A673 (cell line): ENCODE data around the gene SERINC4. TPM values are rescaled to one million over a fixed set of nuclear protein-coding genes. Genes with fewer than 3 reads are reported as not detected.

ENCODE experiments used
- BruUV-seq: library from RNA; stranded (reverse); fragments of 400-500 nt; replicated peaks from 2 replicates; lab custom pipeline; 2021; lab: Mats Ljungman, UMichigan
- CTCF ChIA-PET: fragments of 300-600 bp; sonication (Branson Sonifier 250); formaldehyde crosslinking; loops from one replicate; lab custom pipeline; 2022; ENCODE audit warnings: antibody characterized with exemption; lab: Charles Lee
- POLR2A ChIA-PET: fragments of 300-600 bp; sonication (Branson Sonifier 250); formaldehyde crosslinking; loops from one replicate; lab custom pipeline; 2022; ENCODE audit warnings: antibody characterized with exemption; ENCODE audit not compliant: low non-redundant PET; lab: Charles Lee
- DNase-seq: peaks from one replicate; pipeline ENCODE4 v3.0.0-alpha.2; 2015; ENCODE audit warnings: low spot score
- H3K27ac ChIP-seq: fragments of 200-600 bp; sonication (generic); 2 replicates; pipeline ENCODE4 v1.5.1; 2016; ENCODE audit warnings: mixed run types, low read depth, mild to moderate bottlenecking, mixed read lengths, antibody characterized with exemption, low read length; ENCODE audit not compliant: poor library complexity, severe bottlenecking
- H3K27me3 ChIP-seq: fragments of 200-600 bp; sonication (generic); replicated peaks from 2 replicates; pipeline ENCODE4 v1.6.1; 2017; ENCODE audit warnings: mixed run types, low read depth, mild to moderate bottlenecking, mixed read lengths, antibody characterized with exemption, low read length; ENCODE audit not compliant: insufficient read depth, poor library complexity
- H3K36me3 ChIP-seq: fragments of 200-600 bp; sonication (generic); 2 replicates; pipeline ENCODE4 v1.6.1; 2016; ENCODE audit warnings: mixed run types, mild to moderate bottlenecking, mixed read lengths, antibody characterized with exemption, low read length; ENCODE audit not compliant: insufficient read depth, poor library complexity, severe bottlenecking
- H3K4me1 ChIP-seq: fragments of 200-600 bp; sonication (generic); 2 replicates; pipeline ENCODE4 v1.6.1; 2017; ENCODE audit warnings: mixed run types, mild to moderate bottlenecking, mixed read lengths, antibody characterized with exemption, low read length; ENCODE audit not compliant: insufficient read depth, poor library complexity, severe bottlenecking
- H3K4me3 ChIP-seq: fragments of 200-600 bp; sonication (generic); 2 replicates; pipeline ENCODE4 v1.5.1; 2016; ENCODE audit warnings: low read depth, mixed run types, mild to moderate bottlenecking, mixed read lengths, low read length; ENCODE audit not compliant: poor library complexity, severe bottlenecking
- H3K9me3 ChIP-seq: fragments of 200-600 bp; sonication (generic); 2 replicates; pipeline ENCODE4 v1.6.1; 2016; ENCODE audit warnings: mixed run types, low read depth, mild to moderate bottlenecking, mixed read lengths, antibody characterized with exemption, low read length; ENCODE audit not compliant: poor library complexity, severe bottlenecking
- EZH2 ChIP-seq: fragments of 200-600 bp; sonication (generic); IDR thresholded peaks from 2 replicates; pipeline ENCODE4 v1.6.1; 2017; ENCODE audit warnings: borderline replicate concordance, low read depth, mild to moderate bottlenecking, mixed read lengths, antibody characterized with exemption, low read length; ENCODE audit not compliant: poor library complexity, severe bottlenecking
- intact Hi-C: fragments of 100-400 bp; cut with micrococcal nuclease; formaldehyde crosslinking; loops from one replicate; pipeline ENCODE4 v1.10.0; 2022; ENCODE audit not compliant: unreplicated experiment
- total RNA-seq: library from RNA; stranded (reverse); gene quantifications from 2 replicates; pipeline ENCODE4 v1.2.3, GENCODE V29; 2021
- TF ChIP-seq, protein P1 (sequence below): fragments of 300-800, 200-600 bp; sonication (generic); conservative IDR thresholded peaks from 2 replicates; pipeline ENCODE4 v1.5.1; 2017; ENCODE audit warnings: low read depth, mild to moderate bottlenecking, antibody characterized with exemption, low read length, moderate library complexity, mixed read lengths

SERINC4 gene
- total RNA-seq, 1 experiment from 2014 or later = not detected

- CTCF ChIA-PET = no interaction called here
- POLR2A ChIA-PET = no interaction called here
- TF ChIP-seq, protein P1, sequence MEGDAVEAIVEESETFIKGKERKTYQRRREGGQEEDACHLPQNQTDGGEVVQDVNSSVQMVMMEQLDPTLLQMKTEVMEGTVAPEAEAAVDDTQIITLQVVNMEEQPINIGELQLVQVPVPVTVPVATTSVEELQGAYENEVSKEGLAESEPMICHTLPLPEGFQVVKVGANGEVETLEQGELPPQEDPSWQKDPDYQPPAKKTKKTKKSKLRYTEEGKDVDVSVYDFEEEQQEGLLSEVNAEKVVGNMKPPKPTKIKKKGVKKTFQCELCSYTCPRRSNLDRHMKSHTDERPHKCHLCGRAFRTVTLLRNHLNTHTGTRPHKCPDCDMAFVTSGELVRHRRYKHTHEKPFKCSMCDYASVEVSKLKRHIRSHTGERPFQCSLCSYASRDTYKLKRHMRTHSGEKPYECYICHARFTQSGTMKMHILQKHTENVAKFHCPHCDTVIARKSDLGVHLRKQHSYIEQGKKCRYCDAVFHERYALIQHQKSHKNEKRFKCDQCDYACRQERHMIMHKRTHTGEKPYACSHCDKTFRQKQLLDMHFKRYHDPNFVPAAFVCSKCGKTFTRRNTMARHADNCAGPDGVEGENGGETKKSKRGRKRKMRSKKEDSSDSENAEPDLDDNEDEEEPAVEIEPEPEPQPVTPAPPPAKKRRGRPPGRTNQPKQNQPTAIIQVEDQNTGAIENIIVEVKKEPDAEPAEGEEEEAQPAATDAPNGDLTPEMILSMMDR = no peak
- no peak for TF ChIP-seq EZH2
- H3K9me3 ChIP-seq = no peaks in the 10 kb centered on the region
- H3K4me1 ChIP-seq = peaks cover 11% of the 10 kb centered on the region
- no peak for DNase-seq
- peak overlapping the region; percentile 33 for H3K27ac ChIP-seq
- peaks cover 43% of the 10 kb centered on the region for H3K36me3 ChIP-seq
- H3K27me3 ChIP-seq = no peaks in the 10 kb centered on the region
- TSS peak; percentile 29 for BruUV-seq
- intact Hi-C loops = no loop called here
- H3K4me3 ChIP-seq = no peak overlapping the region
These were observed 26.0 kb downstream of the SERINC4 start for GRCh38 chr15:43774062-43774461.

DNA sequence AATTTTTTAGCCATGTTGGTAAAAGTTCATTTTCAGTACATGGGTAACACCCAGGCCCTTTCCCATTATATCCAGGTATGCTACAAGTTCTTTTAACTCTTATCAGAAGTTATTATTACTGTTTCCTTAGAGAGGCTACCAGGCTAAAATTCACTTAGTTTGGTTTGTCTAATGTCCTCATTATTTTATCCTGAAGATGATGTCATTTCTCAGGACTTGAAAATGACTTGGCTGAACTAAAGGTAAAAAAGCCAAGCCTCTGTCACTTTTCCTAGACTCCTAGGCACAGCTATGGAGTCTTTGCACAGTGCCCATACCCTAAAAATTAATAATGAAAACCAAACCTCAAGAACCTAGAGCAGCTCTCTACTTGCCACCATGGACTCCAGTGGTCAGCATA, 27.4 kb downstream of the SERINC4 start:
- Histone ChIP-seq H3K27me3 (no peaks in the 10 kb centered on the region), H3K4me1 (peaks cover 11% of the 10 kb centered on the region), H3K4me3 (no peak overlapping the region), H3K36me3 (peaks cover 56% of the 10 kb centered on the region), H3K9me3 (no peaks in the 10 kb centered on the region), H3K27ac (no peak overlapping the region)
- ChIA-PET POLR2A (no interaction called here), CTCF (interaction anchor here (0.5 kb wide), 1 partner anchor 25 kb away, joined by 3 read pairs; no protein-coding TSS in a partner anchor)
- intact Hi-C loops = no loop called here
- no TSS peak for BruUV-seq
- no peak for TF ChIP-seq EZH2
- TF ChIP-seq, protein P1 = no peak
- no peak for DNase-seq

GRCh38 chr15:43771816-43772215, 28.2 kb downstream of the SERINC4 start:
- Histone ChIP-seq H3K9me3 (no peaks in the 10 kb centered on the region), H3K36me3 (peaks cover 65% of the 10 kb centered on the region), H3K4me1 (peaks cover 11% of the 10 kb centered on the region), H3K4me3 (no peak overlapping the region), H3K27ac (no peak overlapping the region), H3K27me3 (no peaks in the 10 kb centered on the region)
- ChIA-PET POLR2A (no interaction called here), CTCF (no interaction called here)
- BruUV-seq = no TSS peak
- intact Hi-C loops = no loop called here
- DNase-seq = no peak
- TF ChIP-seq EZH2 = no peak
- TF ChIP-seq, protein P1 = no peak
